ENCODE results near the gene HOATZ. TPM values are rescaled to one million over a fixed set of nuclear protein-coding genes. Genes with fewer than 3 reads are reported as not detected.

Gene HOATZ
- total RNA-seq (2014; rRNA removed; shearing (Covaris generic)), result not detected in 2 replicates

DNA sequence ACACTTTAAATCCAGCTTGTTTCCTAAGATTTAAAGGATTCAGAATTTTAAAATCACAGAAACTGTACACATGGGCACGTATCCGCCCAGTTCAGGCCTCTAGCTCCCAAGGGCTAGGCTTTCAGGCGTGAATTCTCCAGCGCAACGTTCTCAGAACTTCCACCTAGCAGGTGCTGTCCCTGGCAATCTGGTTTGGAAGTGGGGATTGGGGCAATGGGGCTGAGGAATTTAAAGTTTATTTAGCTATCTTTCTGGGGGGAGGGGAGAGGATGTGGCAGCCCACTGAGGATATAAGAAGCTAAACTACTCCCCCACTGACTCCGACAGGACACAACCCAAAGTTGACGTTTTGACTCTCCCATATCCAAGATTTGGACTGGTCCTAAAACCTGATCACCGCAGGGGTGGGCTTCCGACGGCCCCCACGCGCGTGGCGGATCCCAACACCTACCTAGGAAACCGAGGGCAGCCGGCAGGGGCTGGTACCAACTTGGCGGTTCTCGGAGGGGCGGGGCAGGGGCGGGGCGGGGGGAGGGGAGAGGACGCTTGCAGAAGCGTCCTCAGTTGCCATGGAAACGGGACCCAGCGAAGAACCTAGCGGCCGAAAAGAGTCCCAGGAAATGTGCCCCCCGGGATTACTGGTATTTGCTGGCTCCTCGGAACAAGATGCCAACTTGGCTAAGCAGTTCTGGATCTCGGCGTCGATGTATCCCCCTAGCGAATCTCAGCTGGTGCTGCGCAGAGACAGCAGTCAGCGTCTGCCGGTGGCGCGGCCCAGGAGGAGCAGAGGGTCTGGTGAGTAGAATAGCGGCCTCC is at the start of gene HOATZ:
Gene HOATZ (plus strand): TSS at position 563 of the 816 bp plus-strand sequence. CDS start 7 bp downstream, at position 570.
- DNase-seq (ENCODE audit: low read depth), result no peak

DNA sequence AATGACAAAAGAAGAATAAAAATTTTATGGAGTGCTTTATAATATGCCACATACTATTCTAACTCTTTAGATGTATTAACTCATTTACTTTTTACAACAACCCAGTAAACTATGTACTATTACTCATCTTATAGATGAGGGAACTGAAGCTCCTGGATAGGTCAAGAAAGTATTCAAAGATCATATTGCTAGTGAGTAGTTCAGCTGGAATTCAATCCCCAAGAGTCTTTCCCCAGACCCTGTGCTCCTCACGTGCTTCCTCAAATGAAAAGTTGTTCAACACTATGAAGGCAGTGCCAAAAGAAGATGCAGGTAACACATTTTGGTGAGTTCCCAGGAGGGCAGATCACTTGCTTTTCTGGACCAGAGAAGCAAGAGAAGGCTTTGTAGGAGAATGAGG is 49.2 kb upstream of the HOATZ start:
- DNase-seq (ENCODE audit: low read depth), result peak; percentile 43

DNA sequence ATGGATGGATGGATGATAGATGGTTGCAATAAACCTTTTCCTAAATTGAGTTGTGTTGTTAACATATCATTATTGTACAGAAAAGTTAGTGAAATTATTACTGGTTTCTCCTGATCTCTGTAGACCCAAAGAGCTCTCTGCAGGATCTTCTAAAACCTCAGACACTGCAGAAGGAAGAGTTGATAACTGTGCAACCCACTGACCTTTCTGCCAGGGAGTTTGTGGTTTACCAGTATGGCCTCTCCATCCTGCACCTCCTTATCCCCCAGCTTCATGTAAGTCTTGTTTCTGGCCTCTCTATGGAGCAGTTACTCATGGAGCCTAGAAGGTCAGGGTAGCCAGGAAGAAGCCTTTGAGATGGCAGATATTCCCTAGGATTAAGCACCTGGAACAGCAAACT is 48.0 kb upstream of the HOATZ start:
- DNase-seq (ENCODE audit: low read depth), result no peak

DNA sequence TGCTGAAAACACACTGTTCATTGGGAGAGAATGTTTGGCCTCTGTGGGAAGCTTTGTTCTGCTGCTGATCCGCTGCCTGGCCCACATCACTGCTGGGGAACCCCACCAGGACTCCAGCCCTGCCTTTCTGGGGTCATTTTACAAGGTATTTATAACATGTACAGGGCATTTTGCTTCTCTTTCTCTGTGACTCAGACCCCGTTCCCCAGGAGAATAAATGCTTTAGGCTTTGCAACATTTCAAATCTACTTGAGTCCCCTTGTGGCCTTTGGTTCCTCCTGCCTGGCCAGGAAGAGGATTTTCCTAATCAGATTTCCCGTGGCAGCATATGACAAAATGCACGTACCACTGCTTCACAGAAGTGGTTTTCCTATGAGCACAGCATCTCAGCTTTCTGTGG is 45.4 kb upstream of the HOATZ start:
- DNase-seq (ENCODE audit: low read depth), result no peak

DNA sequence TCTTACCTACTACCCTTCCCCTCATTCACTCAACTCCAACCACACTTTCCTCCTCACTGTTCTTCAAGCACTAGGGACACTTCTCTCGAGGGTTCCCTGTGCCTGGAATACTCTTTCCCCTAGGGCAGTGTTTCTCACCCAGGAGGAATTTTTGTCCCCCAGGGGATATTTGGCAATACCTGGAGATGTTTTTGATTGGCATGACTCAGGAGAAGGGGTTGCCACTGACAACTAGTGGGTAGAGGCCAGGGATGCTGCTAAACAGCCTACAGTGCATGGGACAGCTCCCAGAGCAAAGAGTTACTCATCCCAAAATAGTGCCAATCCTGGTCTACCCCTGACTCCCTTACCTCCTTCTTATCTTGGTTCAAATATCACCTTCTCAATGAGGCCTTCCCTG is 42.4 kb upstream of the HOATZ start:
- DNase-seq (ENCODE audit: low read depth), result peak; percentile 56

DNA sequence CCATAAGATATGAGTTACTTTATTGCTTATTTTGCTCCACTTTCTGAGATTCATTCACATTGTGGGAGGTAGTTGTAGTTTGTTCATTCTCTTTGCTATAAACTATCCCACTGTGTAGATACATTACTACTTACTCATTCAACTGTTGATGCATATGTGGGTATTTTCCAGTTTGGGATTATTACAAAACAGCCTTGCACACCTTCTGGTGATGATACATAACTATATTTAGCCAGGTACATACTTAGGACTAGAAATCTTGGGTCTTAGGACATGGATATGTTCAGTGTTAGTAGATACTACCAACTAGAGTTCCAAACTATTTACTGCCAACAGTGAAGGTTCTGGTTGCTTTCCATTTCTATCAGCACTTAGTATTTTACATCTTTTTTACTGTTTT is 40.1 kb upstream of the HOATZ start:
- DNase-seq (ENCODE audit: low read depth), result no peak

DNA sequence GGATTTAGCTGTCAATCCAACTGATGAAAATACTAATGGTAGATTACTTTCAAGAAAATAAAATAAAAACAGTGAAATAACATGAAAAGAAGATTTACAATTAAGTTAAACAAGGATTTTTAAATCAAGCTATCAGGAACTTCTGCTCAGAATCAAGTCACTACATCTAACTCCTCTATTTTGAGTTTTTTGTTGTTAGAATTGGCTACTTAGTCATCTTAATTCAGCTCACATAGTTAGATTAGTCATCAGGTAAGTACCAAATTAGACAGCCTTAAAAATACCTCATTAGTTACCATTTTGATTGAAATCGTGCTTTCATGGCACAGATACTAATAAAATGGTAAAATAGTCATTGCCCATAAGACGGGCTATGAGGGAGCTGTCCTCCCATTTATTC is 38.2 kb upstream of the HOATZ start:
- DNase-seq (ENCODE audit: low read depth), result peak; percentile 54

DNA sequence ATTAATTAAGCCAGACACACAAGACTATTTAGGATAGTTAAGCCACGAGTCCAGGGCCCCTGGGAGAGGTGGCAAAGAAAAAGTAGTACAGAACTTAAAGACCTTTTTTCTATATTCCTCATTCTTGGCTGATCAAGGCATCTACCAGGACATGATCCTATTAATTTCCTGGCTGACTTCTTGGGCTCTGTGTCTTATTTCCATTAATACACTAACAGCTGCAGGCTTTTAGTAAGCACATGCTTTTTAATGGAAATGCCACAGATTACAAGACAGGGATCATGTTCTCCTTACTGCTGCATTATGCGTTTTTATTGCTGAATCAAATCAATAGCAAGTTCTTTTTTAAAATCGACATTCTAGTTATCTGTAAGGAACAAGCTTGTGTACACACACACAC is 37.6 kb upstream of the HOATZ start:
- no peak for DNase-seq (ENCODE audit: low read depth)

DNA sequence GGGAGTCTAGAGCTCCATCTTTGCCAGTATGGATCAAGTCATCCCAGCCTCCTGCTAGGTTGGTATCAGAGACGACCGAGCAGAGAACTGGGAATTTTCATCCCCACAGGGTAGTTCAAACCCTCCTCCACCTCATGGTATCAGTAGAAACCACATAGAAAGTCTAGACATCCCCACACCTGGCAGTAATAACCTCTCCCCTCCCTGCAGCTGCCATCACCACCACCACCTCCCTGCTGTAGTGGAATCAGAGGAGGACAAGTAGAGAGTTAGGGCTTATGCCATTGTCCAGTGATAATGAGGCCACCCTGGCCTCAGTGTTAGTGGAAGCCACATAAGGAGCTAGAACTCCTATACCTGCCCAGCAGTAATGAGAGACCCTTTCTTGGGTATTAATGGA is 36.7 kb upstream of the HOATZ start:
- no peak for DNase-seq (ENCODE audit: low read depth)

DNA sequence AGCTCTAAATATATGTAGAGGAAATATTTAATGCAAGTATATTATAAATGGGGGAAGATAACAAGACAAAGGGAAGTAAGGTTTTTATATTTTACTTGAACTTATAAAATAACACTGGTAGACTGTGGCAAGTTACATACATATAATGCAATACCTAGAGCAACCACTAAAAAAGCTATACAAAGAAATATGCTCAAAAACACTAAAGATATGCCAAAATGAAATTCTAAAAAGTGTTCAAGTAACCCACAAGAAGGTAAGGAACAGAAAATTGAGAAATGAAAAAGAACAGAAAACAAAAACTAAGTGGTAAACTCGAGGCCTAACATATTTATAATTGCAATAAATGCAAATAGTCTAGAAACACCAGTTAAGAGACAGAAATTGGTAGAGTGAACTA is 34.9 kb upstream of the HOATZ start:
- DNase-seq (ENCODE audit: low read depth), result no peak

DNA sequence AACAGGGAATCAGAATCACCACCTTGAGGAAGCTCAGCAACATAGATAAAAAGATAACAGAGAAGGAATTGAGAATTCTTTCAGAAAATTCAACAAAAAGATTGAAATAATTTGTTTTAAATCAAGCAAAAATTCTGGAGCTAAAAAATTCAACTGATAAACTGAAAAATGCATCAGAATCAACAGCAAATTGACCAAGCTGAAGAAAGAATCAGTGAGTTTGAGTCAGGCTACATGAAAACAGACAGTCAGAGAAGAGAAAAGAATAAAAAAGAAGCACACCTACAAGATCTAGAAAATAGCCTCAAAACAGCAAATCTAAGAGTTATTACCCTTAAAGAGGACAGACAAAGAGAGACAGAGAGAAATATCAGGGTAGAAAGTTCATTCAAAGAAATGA is 31.1 kb upstream of the HOATZ start:
- DNase-seq (ENCODE audit: low read depth), result no peak

DNA sequence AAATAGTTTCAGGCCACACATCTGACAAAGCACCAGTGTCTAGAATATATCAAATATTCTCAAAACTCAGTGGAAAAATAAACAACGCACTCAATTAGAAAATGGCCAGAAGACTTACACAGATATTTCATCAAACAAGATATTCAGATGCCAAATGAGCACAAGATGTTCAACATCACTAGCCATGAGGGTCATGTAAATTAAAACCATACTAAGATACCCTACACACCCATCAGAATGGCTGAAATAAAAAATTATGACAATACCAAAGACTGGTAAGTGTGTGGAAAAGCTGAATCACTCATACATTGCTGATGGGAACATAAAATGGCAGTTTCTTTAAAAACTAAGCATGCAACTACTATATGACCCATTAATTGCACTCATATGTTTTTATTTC is 24.1 kb upstream of the HOATZ start:
- no peak for DNase-seq (ENCODE audit: low read depth)

DNA sequence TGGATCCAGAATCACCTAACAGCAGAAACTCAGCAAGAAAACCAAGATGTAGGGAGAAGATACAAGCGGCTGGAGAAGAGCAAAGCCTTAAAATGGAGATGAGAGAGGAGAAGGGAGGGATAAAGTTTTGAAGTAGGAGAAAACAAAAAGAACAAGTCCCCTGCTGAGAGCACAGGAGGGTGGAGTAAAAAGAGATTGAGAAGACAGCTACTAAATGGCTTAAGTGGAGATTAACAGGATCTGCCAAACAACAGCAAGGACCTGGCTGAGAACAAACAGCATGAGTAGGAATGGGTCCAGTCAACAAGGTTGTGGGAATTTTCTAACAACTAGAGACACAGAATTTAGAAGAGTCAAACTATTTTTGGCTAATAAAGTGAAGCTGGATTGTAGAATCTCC is 20.5 kb upstream of the HOATZ start:
- DNase-seq (ENCODE audit: low read depth), result no peak

DNA sequence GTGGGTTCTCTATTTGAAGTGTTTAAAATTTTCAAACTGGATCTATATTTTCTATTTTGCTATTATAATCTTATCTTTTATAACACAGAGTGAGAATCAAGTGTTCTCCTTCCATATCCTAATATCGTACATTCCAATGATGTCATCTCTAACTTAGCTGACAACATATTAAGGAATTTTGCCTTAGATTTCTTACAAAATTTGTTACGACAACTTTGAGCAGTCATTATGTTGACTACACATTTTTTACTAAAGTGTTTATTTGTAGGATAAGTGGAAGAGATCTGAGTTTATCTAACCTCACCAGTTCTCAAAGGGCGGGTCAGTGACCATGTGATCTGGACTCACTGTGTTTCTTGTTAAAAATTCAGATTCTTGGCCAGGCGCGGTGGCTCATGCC is 15.1 kb upstream of the HOATZ start:
- DNase-seq (ENCODE audit: low read depth), result no peak

DNA sequence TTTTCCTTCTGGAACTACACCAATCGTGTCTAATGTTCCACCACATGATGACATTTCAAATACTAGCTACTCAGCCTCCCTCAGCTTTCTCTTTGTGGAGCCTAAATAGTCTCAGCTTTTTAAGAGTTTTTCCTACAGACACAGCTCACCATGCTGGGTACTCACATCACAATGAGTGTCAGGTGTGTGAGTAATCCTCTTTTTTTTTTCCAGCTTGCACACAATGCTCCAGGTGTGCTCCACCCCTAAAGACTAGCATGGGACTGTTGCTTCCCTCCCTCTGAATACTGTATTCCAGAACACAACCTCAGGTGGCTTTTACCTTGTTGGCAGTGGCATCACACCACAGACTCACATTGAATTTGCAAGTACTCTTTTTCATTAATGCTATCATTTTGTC is 14.1 kb upstream of the HOATZ start:
- no peak for DNase-seq (ENCODE audit: low read depth)

DNA sequence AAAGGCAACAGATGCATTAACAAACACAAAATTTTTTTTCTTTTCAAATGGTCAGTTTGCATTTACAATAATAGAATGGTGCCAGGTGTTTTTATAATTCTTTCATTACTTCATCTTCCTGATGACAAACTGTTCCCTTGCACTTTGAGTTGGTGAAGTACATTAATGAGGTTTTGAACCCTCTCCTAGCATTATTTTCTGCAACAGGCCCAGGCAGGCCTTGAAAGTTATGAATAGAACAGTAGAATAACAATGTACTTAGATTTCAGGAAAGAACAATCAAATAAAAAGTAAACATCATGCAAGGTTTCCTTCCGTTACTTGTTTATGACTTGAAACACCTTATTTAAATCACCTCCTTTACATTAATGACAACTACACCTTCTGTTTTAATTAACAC is 12.0 kb upstream of the HOATZ start:
- DNase-seq (ENCODE audit: low read depth), result no peak

DNA sequence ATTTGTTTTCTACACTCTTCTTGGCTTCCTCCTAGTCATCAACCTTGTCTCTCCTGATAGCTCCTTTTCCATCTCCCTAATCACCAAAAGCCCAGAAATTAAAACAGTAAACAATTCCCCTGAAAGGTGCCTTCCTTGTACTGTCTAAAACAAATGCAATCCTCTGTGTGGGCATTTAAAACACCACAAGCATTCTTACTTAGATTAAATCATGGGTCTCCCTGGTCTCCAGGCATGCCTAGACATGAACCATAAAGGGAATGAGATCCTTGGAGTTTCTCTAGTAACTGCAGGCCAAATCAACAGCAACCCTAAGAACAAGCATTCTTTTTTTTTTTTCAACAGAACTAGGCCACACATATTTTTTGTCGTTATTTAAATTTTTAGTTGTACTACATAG is 4.3 kb upstream of the HOATZ start:
- no peak for DNase-seq (ENCODE audit: low read depth)

DNA sequence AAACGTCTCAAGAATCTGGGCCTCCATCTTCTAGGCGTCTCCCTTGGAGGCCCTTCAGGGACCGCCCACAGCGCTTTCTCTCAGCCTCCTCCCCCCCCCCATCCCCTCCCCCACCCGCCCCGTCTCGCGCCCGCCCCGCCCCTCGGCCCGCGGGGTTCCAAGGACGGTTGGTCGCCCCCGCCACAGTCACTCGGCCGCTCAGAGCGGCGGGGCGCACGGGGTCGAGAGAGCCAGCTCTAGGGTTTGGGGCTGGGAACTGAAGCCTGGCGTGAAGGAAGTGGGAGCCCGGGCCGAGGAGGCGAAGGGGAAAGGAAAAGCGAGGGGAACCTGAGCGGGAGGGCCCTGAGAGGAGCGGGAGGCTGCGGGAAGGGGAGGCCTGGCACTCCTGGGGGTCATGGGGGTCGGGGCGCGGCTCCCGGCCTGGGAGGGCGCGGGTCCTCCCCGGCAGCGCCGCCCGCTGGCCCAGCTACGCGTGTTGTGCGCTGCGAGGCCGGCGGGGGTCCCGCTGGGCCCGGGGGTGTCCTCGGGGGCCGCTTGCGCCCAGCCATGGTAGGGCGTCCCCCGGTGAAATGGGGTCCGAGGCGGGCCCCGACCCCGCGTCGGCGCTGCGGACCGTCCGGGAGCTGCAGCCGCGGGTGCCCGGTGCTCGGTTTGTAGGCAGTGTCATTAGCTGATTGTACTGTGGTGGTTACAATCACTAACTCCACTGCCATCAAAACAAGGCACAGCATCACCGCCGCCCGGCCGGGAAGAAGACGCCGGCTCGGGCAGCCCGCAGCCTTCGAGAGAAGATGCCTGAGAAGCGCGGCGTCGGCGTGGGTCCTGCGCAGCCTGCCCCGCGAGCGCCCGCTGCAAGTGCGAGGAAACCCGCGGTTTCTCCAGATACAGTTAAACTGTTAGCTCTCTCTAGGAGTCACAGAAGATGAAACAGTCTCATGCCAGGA is 2.0 kb upstream of the HOATZ start, which contains the start of gene BTG4:
Gene BTG4 (minus strand): TSS at position 91 of the 944 bp plus-strand sequence. CDS start 13,610 bp downstream, outside the sequence.
- peak; percentile 56 for DNase-seq (ENCODE audit: low read depth)

DNA sequence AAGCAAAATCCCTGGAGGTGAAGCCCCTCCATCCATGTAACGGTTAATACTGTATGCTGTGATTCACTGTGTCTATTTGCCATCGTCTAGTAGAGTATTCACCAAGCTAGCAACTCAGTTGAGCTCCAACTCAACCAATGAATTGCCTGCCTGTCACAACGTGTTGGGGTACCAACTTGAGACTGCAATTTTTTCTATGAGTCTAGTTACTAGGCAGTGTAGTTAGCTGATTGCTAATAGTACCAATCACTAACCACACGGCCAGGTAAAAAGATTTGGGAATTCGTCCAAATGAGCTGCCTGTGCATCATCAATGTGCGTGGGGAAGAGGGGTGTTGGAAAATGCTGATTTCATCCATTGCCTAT is 1.4 kb upstream of the HOATZ start:
- no peak for DNase-seq (ENCODE audit: low read depth)

DNA sequence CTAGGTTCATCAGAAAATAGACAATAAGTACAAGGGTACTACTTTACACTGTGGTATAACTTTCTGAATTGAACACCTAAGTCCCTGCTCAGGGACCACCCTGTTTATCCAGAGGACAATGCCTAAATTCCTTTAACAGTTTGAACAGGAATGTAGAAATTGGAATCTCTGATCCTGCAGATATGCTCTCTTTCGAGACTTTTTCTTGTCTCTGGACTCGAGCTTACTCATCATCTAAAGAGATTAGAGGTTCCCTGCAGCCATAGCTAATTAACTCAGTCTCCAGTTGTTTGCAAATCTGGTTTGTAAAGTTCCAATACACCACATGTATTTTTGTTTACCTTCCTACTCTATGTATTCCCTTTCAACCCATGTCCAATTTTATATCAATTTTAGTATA is 1.0 kb downstream of the HOATZ start:
- DNase-seq (ENCODE audit: low read depth), result no peak

DNA sequence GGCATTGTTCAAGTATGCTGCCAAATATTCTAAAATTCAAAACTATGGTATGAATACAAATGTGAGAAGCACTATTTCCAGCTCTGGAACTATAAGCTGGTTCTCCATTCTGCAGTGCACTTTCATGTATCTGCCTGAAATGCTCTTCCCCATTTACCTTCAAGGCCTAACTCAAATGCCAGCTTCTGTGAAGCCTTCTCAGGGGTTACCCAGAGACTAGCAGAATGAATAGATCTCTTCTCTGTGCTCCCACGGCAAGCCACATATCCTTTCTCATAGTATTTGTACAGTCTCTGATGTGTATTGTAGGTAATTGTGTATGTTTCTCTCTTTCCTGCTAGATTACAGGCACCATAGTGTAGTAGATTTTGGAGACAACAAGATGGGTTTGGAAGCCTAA is 4.1 kb downstream of the HOATZ start:
- no peak for DNase-seq (ENCODE audit: low read depth)

DNA sequence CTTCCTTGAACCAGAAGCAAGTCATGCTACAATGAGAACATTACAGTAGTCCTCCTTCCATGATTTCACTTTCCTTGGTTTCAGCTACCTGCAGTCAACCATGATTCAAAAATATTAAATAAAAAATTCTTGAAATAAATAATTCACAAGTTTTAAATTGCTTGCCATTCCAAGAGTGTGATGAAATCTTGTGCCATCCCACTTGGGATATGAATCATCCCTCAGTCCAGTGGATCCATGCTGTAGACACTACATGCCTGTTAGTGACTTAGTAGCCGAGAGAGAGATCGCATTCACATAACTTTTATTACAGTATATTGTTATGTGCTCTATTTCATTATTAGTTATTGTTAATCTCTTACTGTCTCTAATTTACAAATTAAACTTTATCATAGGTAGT is 6.0 kb downstream of the HOATZ start:
- DNase-seq (ENCODE audit: low read depth), result peak; percentile 62

DNA sequence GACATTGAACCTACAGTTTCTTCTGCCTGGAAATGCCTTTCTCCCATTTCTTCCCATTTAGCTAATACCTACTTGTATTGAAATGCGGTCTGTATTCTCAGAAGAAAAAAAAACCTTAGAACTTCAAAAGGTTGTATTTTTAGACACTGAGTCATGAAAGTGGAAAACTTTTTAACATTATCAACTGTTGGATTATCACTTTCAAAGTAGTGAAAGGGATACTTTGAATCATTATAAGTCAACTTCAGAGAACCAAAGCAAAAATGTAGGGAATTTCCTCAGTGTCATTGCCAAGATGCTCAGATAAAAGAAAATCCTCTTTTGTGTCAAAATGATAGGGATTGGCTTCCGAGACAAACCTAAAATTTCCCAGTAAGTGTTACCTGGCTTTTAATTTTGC is 6.6 kb downstream of the HOATZ start:
- DNase-seq (ENCODE audit: low read depth), result peak; percentile 65
